Activated naive CD4-positive, alpha-beta T cell treated with anti-CD3 and anti-CD28 coated beads, Interleukin-2, amount 10 ng/mL, durations not matched to agents 7 days and 5 days (primary cell): ENCODE data around the gene JAKMIP2.
A peak's percentile ranks its signal among the peaks of the same experiment; 100 is the strongest.
"Not testable (repeated sequence)": the region's sequence is repeated elsewhere in the genome, so short reads cannot be mapped to it uniquely, and the experiment has no call there.

Source experiments
- CTCF ChIA-PET: fragments of 350-600 bp; sonication (Branson Sonifier 250); formaldehyde crosslinking; loops from one replicate; lab custom pipeline; 2021; ENCODE audit warnings: antibody characterized with exemption; lab: Charles Lee
- DNase-seq: peaks from one replicate; pipeline ENCODE4 v3.0.0-alpha.2; 2020
- H3K27ac Mint-ChIP-seq: one replicate; pipeline ENCODE4 v1.8.0; 2021; ENCODE audit warnings: mild to moderate bottlenecking, moderate library complexity, mixed read lengths
- H3K27me3 Mint-ChIP-seq: one replicate; pipeline ENCODE4 v1.8.0; 2021; ENCODE audit warnings: mild to moderate bottlenecking, mixed read lengths
- H3K36me3 Mint-ChIP-seq: one replicate; pipeline ENCODE4 v1.8.0; 2021; ENCODE audit warnings: mixed read lengths
- H3K4me1 Mint-ChIP-seq: one replicate; pipeline ENCODE4 v1.8.0; 2021; ENCODE audit warnings: mixed read lengths
- H3K4me3 Mint-ChIP-seq: one replicate; pipeline ENCODE4 v1.8.0; 2021; ENCODE audit warnings: mild to moderate bottlenecking, moderate library complexity, mixed read lengths
- H3K9me3 Mint-ChIP-seq: one replicate; pipeline ENCODE4 v1.8.0; 2021; ENCODE audit warnings: mixed read lengths

Gene JAKMIP2

DNA sequence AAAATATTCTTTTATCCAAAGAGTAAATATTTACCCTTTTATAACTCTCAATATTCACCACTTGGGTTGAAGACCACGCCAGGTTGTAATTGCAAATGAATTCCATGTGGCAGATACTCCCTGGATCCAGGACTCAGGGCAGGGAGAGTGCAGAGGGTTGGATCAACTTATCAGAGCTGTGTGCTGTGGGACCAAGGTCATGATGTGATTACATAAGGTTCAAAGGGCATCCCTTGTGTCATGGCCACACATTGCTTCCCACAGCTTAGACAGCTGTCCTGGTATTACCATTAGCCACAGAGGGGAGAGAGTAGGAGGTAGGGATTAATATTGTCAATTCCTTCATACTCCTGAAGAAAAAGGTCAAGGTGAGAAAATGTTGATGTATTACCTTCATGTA lies 133.9 kb downstream of the JAKMIP2 start:
- no peak overlapping the region for H3K4me3 Mint-ChIP-seq
- H3K9me3 Mint-ChIP-seq = no peaks in the 10 kb centered on the region
- CTCF ChIA-PET = no interaction called here
- H3K27me3 Mint-ChIP-seq = no peaks in the 10 kb centered on the region
- no peaks in the 10 kb centered on the region for H3K36me3 Mint-ChIP-seq
- no peaks in the 10 kb centered on the region for H3K4me1 Mint-ChIP-seq
- no peak for DNase-seq
- no peak overlapping the region for H3K27ac Mint-ChIP-seq

DNA sequence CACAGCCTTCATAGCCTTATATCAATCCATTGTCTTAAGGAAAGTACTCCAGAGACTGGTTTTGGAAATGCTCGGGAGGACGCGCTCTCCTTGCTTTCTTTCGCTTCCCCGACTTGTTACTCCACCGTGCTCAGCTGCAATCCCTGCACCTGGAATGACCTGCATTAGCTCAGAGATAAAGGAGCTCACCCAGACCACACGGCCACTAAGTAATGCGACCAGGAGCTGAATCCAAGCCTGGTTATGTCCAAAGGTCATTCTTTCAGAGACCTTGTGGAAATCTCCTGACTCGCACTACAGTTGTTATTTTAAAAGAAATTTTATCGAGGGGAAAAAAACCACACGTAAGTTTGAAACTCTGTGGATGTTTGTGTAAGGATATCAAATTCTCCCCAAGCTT lies 137.3 kb downstream of the JAKMIP2 start:
- no peak overlapping the region for H3K4me3 Mint-ChIP-seq
- H3K4me1 Mint-ChIP-seq = no peaks in the 10 kb centered on the region
- no peaks in the 10 kb centered on the region for H3K27me3 Mint-ChIP-seq
- H3K9me3 Mint-ChIP-seq = no peaks in the 10 kb centered on the region
- CTCF ChIA-PET = no interaction called here
- no peak for DNase-seq
- H3K27ac Mint-ChIP-seq = no peak overlapping the region
- no peaks in the 10 kb centered on the region for H3K36me3 Mint-ChIP-seq

DNA sequence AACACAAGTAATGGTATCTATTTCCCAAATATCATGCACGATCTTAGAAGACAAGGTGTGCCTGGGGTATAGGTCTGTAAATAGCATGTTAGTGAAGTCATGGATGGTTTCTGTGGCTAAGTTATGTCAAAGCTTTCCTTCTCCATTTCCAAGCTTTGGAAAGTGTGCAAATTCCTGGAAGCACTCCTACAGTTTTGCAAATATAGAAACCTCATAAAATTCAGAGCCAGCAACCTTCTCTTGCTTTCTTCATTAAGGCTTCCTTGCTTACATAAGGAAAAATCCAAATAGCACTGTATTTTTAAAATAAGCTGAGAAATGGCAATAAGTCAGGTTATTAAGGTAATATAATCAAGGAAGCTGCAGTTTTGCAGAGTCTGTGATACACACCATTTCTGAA lies 138.1 kb downstream of the JAKMIP2 start:
- Mint-ChIP-seq H3K4me3 (no peak overlapping the region), H3K4me1 (no peaks in the 10 kb centered on the region), H3K27ac (no peak overlapping the region), H3K27me3 (no peaks in the 10 kb centered on the region), H3K9me3 (no peaks in the 10 kb centered on the region), H3K36me3 (no peaks in the 10 kb centered on the region)
- no peak for DNase-seq
- CTCF ChIA-PET = no interaction called here

DNA sequence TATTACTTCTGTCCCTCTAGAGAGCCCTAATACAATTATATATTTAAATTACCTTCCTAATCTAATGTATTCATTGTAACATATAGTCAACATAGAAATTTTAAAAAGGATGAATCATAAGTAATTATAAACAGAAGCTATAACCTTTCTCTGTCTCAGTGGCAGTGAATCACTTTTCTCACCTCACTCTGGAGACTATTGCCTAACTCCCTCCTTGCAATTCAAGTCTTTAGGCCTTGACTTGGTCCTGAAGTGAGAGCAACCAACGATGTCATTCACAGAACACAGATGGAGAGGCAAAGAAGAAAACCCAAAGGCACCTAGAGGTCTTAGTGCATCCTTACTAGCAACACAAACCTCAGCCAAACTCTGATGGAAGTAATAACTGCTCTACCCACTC lies 139.4 kb downstream of the JAKMIP2 start:
- H3K4me3 Mint-ChIP-seq = no peak overlapping the region
- no peaks in the 10 kb centered on the region for H3K36me3 Mint-ChIP-seq
- no peak for DNase-seq
- H3K27me3 Mint-ChIP-seq = no peaks in the 10 kb centered on the region
- no peak overlapping the region for H3K27ac Mint-ChIP-seq
- no peaks in the 10 kb centered on the region for H3K4me1 Mint-ChIP-seq
- CTCF ChIA-PET = no interaction called here
- no peaks in the 10 kb centered on the region for H3K9me3 Mint-ChIP-seq

DNA sequence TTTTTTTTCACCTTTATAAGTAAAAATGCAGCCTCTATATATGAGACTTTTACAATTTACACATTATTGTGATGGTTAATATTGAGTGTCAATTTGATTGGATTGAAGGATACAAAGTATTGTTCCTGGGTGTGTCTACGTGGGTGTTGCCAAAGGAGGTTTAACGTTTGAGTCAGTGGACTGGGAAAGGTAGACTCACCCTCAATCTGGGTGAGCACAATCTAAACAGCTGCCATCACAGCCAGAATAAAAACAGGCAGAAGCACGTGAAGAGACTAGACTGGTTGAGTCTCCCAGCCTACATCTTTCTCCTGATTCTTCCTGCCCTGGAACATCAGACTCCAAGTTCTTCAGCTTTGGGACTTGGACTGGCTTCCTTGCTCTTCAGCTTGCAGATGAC lies 139.9 kb downstream of the JAKMIP2 start:
- H3K36me3 Mint-ChIP-seq = no peaks in the 10 kb centered on the region
- no peak overlapping the region for H3K4me3 Mint-ChIP-seq
- no peak overlapping the region for H3K27ac Mint-ChIP-seq
- DNase-seq = no peak
- H3K4me1 Mint-ChIP-seq = no peaks in the 10 kb centered on the region
- H3K9me3 Mint-ChIP-seq = no peaks in the 10 kb centered on the region
- CTCF ChIA-PET = no interaction called here
- H3K27me3 Mint-ChIP-seq = no peaks in the 10 kb centered on the region

DNA sequence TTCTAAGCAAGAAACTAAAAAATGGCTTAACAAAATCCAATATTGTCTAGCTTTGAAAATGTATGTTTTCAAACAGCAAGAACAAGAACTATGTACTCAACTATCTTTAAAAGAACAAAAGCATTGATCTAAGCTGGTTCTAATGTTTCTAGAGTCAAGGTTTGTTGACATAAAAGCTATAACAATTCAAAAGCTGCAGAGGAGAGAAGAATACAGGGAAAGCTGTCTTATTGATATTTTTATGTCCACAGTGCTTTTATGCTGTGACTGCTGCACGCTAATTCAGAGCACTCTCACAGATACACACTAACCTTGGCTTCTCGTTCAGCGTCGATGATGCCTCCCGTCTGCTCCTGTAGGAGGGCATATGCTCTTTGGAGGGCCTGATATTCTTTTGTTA lies 143.2 kb downstream of the JAKMIP2 start:
- CTCF ChIA-PET = no interaction called here
- Mint-ChIP-seq H3K4me3 (no peak overlapping the region), H3K27ac (no peak overlapping the region), H3K4me1 (no peaks in the 10 kb centered on the region), H3K36me3 (no peaks in the 10 kb centered on the region), H3K9me3 (no peaks in the 10 kb centered on the region), H3K27me3 (no peaks in the 10 kb centered on the region)
- DNase-seq = no peak

DNA sequence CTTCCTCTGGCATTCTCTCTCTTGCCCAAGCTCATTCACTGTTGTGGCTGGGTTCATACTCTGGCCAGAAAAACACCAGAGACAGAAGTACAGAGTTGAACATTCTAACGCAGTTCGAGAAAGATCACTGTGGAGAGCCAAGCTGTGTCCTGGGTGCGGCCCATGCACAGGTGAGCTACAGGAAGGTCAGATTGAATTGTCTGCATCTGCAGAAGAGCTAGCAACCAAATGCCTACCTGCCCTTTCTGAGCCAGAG lies 145.9 kb downstream of the JAKMIP2 start:
- no peak for DNase-seq
- Mint-ChIP-seq H3K4me1 (no peaks in the 10 kb centered on the region), H3K4me3 (no peak overlapping the region), H3K9me3 (no peaks in the 10 kb centered on the region), H3K27me3 (no peaks in the 10 kb centered on the region), H3K36me3 (no peaks in the 10 kb centered on the region), H3K27ac (no peak overlapping the region)
- CTCF ChIA-PET = no interaction called here

DNA sequence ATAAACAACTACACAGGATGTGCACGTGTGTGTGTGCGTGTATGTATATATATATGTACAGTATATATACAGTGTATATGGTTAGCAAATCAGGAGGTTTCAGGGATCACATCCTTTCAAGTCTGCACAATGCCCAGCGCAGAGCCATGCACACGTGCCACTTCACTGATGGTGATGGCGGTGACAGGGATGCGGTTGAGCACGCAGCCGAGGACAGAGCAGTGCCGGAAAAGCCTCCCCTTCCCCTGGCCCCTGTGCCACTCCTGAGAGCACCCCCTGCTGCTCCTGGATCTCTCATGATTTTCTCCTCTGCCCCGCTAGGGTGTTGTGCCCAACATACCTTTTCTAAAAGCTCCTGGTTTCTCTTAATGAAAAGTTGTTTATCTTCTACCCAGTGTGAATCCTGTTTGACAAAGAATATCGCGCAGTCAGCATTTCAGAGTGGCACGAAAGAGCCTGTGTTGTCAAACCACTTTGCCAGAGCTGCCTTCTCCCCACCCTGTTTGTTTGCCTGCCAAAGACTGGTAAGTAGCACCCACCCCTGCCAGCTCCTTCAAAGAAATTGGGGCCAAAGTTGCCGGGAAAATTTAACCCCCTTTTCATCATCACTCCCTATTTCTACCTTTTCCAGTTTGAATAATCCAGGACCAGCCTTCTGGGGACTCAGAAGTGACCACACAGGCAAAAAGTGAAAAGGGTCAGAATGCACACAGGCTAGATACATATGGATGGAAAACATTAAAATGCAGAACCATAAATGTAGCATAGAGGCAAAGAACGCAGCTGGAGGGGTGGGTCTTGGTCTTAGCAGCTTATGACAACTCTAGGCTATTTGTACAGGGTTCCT lies 146.4 kb downstream of the JAKMIP2 start:
- CTCF ChIA-PET = no interaction called here
- Mint-ChIP-seq H3K27me3 (no peaks in the 10 kb centered on the region), H3K27ac (no peak overlapping the region), H3K9me3 (no peaks in the 10 kb centered on the region), H3K4me3 (no peak overlapping the region), H3K36me3 (no peaks in the 10 kb centered on the region), H3K4me1 (no peaks in the 10 kb centered on the region)
- no peak for DNase-seq

DNA sequence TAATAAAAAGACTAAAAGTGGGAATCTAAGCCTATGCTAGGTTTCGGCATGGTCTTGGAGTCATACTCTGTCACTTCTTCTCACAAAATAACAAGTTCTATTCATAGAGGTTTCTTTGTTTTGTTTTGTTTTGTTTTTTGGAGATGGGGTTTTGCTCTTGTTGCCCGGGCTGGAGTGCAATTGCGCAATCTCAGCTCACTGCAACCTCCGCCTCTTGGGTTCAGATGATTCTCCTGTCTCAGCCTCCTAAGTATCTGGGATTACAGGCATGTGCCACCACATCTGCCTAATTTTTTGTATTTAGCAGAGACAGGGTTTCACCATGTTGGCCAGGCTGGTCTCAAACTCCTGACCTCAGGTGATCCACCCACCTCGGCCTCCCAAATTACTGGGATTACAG lies 147.1 kb downstream of the JAKMIP2 start:
- H3K27ac Mint-ChIP-seq, H3K36me3 Mint-ChIP-seq, DNase-seq, H3K27me3 Mint-ChIP-seq, H3K9me3 Mint-ChIP-seq, H3K4me3 Mint-ChIP-seq, H3K4me1 Mint-ChIP-seq: not testable (repeated sequence)
- CTCF ChIA-PET = interaction anchor here (2.6 kb wide), 1 partner anchor 187 kb away, joined by 7 read pairs; no protein-coding TSS in a partner anchor

DNA sequence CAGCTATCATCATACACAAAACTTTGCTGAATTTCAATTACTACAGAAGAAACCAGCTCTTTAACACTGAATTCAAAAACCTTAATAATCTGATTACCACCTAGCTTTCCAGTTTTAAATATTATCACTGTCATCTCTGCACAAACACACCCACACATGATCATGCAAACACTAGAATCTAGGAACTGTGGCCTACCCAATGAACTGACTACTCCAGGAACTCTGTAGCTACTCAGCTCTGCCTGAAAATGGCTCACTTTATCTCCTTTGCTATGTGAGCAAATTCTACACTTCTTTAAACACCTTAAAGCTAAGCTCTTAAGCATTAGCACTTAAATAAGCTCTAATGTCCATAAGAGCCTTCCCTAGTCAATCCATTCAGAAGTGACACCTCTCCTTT lies 149.4 kb downstream of the JAKMIP2 start:
- no peak overlapping the region for H3K27ac Mint-ChIP-seq
- DNase-seq = no peak
- CTCF ChIA-PET = interaction anchor here (2.6 kb wide), 1 partner anchor 189 kb away, joined by 7 read pairs; no protein-coding TSS in a partner anchor
- no peak overlapping the region for H3K4me3 Mint-ChIP-seq
- no peaks in the 10 kb centered on the region for H3K9me3 Mint-ChIP-seq
- no peaks in the 10 kb centered on the region for H3K36me3 Mint-ChIP-seq
- peaks cover 1% of the 10 kb centered on the region for H3K27me3 Mint-ChIP-seq
- no peaks in the 10 kb centered on the region for H3K4me1 Mint-ChIP-seq

DNA sequence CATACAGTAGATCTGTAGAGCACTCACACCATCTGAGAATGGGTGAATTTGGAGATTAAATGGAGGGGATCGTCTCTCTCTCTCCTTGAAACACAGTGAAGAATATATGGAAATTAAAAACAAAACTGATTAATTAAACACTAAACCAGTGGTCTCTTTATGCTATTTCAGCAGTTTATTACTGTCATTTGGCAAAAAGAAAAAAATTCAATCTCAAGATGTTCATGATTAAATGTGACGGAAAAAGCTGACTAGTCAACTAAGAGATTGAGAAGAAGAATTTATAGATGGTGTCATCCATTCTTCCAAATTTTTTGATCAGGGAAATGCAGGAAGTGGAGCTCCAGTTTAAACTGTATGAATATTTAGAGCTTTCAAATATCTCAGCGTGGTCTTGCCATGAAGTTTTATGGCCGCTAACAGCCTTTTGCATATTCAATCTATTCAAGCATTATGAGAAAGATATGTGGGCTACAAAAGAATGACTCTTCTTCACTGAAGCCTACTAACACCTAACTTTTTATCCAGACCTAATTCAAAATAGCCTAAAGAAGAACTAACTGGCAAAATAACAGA lies 151.0 kb downstream of the JAKMIP2 start:
- CTCF ChIA-PET = no interaction called here
- DNase-seq = no peak
- Mint-ChIP-seq H3K4me1 (no peaks in the 10 kb centered on the region), H3K36me3 (no peaks in the 10 kb centered on the region), H3K9me3 (no peaks in the 10 kb centered on the region), H3K27ac (no peak overlapping the region), H3K27me3 (peaks cover 4% of the 10 kb centered on the region), H3K4me3 (no peak overlapping the region)

DNA sequence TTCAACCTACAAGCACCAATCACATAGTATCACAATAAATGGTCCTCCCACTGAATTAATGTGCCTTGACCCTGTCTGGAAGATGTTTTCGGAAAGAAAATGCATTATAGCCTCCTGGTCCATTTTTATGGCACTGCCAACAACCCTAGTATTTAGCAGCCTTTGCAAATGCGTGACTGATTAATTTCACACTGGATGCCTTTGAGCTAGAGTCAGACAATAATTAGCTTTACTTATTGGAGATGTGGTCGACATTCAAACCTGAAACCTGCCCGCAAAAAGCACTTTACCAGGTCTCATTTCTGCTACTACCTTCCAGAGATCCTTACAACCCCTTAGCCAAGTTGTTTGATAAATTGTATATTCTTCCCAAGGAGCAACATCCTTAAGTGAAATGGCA lies 153.3 kb downstream of the JAKMIP2 start:
- Mint-ChIP-seq H3K27me3 (peaks cover 4% of the 10 kb centered on the region), H3K4me3 (no peak overlapping the region), H3K9me3 (no peaks in the 10 kb centered on the region), H3K36me3 (no peaks in the 10 kb centered on the region), H3K4me1 (no peaks in the 10 kb centered on the region), H3K27ac (no peak overlapping the region)
- CTCF ChIA-PET = interaction anchor here (1.6 to 5.6 kb wide), 2 partner anchors 14 to 194 kb away, joined by 3 to 39 read pairs; no protein-coding TSS in a partner anchor
- DNase-seq = no peak

DNA sequence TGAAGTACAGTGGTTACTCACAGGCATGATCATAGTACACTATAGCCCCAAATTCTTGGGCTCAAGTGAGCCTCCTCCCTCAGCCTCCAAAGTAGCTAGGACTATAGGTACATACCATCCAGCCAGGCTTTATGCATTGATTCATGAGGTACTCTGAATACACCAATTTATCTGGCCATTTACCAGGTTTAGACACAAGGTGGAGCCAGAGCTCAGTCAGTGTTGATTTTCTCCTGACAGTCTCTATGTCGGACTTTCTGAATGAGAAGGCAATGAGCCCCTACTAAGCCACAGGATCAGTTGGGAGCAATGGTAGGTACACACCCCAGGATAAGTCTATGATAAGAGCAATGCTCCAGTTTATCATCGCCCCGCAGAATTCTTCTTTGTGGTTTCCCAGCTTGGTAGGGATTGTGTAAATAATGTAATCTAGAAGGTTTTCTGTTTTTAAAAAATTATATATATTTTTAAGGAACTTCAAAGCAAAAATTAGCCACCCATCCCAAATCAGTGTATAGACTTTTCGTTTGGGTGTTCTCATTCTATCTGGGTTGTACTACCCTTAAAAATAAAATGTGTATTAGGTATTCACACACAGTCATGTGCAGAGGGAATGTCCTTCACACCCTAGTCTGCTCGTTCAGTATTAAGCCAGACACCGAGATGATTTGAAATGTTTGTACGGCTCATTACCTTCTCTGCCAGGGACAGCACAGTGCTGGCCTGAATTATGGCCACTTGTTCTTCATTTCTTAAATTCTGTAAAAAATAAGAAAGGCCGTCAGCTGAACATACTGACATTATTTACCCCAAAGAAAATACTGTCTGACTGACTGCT lies 154.3 kb downstream of the JAKMIP2 start:
- Mint-ChIP-seq H3K27ac (no peak overlapping the region), H3K9me3 (no peaks in the 10 kb centered on the region), H3K27me3 (peaks cover 4% of the 10 kb centered on the region), H3K4me3 (no peak overlapping the region), H3K36me3 (no peaks in the 10 kb centered on the region), H3K4me1 (no peaks in the 10 kb centered on the region)
- CTCF ChIA-PET = interaction anchor here (0.6 to 5.6 kb wide), 6 partner anchors 12 to 203 kb away, joined by 3 to 39 read pairs (median 3); no protein-coding TSS in a partner anchor
- DNase-seq = peak; percentile 48

DNA sequence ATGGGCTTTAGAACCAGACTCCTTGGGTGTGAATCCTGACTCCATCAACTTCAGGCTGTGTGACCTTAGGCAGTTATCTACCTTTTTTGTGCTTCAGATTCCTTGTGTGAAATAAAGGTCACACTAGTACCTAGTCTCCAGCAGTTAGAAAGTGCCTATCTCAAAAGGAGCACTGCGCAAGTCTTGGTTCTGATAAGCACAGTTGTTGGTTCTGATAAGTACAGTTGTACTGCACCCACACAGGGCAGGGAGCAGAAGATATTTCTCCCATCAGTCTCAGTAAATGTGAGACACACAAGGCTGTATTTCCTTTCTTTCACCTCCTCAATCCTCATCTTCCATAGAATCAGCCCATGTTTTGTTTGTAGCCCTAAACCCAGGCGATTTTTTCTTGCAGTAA lies 156.1 kb downstream of the JAKMIP2 start:
- H3K4me3 Mint-ChIP-seq = no peak overlapping the region
- H3K27me3 Mint-ChIP-seq = peaks cover 4% of the 10 kb centered on the region
- no peak for DNase-seq
- CTCF ChIA-PET = interaction anchor here (5.6 kb wide), 1 partner anchor 196 kb away, joined by 39 read pairs; no protein-coding TSS in a partner anchor
- no peak overlapping the region for H3K27ac Mint-ChIP-seq
- H3K36me3 Mint-ChIP-seq = no peaks in the 10 kb centered on the region
- H3K4me1 Mint-ChIP-seq = no peaks in the 10 kb centered on the region
- H3K9me3 Mint-ChIP-seq = no peaks in the 10 kb centered on the region
